DMS79 treated with DMSO at 0.1 percent for 48 hours (cell line): Measurements from ENCODE around the gene GXYLT2.

Experiments used
- DNase-seq: peaks from one replicate; lab custom pipeline; 2025; lab: John Stamatoyannopoulos, UW

GXYLT2 gene

DNA sequence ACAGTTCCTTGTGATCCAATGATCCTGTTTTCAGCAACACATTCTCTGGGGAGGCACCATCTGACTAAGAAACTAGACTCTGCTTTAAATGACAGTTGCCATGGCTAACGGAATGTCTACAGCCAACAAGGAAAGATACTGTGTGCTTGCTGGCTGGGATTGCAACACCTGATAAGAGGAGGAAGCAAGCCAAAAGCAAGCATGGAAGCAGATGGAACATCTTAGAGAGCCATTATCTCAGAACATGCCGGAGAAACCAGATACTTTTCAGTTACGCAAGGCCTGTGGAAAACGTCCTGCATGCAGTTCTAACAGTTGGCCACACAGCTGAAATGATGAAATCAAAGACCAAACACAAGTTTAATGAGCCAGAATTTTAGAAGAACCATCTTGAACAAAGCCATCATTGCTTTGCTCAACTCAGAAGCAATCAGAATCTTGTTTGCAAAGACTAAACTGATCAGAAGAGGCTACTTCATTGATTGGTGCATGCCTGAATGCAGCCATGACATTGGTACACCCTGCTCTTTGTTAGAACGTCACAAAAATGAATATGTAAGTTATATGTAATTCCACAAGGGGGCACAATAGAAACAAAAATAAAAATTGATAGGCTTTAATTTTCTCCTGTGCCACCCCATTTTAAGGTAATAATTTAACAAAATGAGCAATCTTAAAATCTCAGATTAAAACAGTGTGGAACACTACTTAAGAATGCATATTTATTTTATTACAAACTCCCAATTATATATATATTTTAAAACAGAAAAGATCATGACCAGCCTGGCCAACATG, 50.8 kb downstream of the GXYLT2 start:
- DNase-seq: peak; percentile 23

DNA sequence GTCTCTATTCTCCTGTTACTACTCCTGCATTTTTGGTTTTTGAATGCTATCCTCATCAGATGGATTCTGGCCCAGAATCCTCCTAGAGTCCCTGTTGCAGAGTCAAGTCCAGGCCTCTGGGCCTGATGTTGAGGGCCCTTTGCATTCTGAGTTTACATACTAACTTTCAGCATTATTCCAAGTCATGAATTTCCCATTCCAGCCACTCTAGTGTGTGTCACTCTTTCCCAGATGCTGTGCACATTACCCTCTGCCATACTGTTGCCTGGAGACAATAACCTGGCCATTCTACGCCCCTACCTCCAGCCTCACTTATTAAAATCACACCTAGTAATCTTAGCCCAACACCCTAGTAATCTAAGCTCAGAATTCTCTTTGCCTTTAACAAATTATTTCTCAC, 53.4 kb downstream of the GXYLT2 start:
- no peak for DNase-seq

DNA sequence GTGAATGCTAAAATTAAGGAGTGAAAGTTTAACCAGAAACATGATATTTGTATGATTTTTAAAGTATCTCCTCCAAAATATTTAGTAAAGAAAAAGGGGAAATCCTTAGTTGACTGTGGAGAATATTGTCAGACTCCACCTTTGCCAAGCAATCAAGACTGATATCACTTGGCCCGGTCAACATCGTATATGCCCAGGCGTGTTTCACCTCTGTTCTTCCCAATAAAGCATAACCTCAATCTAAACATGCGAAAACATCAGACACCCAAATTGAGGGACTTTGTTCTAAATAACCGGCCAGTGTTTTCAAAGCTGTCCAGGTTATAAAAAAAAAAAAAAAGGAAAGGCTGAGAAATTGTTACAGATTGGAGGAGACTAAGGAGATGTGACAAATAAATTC, 54.6 kb downstream of the GXYLT2 start:
- DNase-seq: no peak

DNA sequence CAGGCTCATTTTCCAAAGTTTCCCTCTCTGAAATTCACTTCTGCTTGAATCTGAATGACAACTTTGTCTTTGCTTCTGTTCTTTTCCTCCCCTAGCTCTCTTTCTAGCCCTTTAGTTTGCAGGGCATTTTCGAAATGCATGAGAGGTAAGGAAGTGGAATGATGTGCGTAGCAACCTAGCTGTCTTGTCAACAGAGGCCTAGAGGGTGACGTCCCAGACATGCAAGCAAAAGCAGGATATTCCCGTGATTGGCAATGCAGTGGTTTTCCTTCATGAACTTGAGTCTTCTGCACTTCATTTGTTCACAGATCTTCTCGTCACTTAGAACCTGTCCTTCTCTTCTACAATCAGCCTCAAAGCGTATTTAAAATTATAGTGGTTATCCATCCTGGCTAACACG, 56.9 kb downstream of the GXYLT2 start:
- DNase-seq: no peak

DNA sequence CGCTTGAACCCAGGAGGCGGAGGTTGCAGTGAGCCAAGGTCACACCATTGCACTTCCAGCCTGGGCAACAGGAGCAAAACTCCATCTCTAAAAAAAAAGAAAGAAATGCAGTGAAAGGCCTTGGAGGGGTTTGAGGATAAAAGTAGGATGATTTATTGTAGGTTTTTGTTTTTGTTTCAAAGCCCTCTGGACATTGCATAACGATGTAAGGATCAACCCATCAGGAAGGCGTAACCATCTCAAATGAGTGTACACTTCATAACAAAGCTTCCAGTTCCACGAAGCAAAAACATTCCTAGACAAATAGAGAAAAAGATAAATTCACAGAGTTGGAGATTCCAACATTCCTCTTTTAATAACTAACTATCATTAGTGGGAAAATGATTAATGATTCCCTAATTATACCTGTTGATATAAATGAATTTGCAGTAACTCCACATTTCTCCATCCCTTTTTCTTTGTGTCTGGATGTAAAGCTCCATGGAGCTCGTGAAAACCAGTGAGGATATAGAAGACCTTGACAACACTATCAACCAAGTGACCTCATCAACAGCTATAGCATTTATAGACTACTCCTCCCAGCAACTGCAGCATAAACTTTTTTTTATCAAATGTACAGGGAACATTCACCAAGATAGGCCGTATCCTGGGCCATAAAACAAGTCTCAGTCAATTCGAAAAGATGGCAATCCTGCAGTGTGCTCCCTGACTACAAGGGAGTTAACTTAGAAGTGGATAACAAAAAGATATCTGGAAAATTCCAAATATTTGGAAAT, 60.1 kb downstream of the GXYLT2 start:
- no peak for DNase-seq

DNA sequence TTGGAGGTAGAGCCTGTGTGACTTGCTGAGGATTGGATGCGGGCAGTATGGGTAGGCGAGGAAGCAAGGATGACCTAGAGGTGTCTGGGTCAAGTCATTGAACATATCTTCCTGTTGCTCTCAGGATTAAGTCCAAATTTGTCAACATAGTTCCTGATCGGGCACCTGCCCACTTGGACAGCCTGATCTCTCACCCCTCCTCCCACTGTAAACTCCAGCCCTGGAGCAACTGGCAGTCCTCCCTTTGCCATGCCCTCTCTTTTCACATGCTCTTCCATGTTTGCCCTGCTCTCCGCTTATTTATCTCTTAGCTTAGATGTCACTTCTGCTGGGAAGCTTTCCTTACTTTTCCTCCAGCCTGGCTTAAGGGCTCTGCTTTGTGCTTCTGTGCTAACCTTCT, 61.2 kb downstream of the GXYLT2 start:
- DNase-seq: no peak

DNA sequence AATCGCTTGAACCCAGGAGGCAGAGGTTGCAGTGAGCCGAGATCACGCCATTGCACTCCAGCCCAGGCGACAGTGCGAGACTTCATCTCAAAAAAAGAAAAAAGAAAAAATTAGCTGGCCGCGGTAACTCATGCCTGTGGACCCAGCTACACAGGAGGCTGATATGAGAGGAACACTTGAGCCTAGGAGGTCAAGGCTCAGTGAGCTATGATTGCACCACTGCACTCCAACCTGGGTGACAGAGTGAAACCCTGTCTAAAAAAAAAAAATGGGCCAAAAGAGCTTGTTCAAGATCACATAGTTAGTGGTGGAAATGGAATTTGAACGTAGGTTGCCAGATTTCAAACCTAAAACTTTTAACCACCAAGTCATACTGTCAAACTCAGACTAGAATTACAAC, 62.5 kb downstream of the GXYLT2 start:
- no peak for DNase-seq

DNA sequence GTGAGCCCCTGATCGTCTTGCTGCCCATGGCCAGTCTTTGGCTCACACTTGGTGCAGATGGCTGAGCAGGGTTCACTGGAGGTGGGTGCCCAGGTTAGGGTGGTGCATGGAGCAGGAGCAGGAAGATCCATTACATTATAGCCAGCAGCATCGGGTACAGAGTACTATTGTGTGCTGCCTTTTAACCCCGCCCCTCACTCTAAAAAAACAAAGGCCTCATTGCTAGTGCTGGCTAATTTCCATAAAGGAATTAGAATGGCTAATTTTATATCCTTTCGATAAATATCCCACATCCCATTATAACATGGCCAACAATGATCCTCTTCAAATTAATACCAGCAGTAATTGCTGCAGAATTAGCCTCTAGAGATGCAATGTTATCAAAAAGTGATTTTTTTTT, 63.0 kb downstream of the GXYLT2 start:
- no peak for DNase-seq

DNA sequence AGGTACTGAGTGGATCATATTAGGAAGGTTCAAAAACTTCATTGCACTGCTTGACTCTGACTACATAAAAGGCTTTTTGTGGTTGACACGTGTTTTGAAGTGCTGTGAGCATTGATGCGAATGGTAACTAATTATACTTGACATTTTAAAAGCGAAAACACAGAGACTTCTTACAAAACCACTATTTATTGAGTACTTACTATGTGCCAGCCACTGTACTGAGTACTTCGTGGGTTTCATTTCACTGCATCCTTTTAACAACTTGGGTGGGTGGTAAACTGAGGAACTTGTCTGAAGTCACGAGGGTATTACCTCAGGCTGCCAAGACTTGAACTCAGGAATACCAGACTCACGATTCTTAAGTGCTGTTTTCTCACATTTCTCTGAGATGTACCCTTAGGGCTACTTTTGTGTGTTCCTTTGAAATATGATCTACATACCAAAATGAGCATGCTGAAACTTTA, 63.4 kb downstream of the GXYLT2 start:
- peak; percentile 22 for DNase-seq

DNA sequence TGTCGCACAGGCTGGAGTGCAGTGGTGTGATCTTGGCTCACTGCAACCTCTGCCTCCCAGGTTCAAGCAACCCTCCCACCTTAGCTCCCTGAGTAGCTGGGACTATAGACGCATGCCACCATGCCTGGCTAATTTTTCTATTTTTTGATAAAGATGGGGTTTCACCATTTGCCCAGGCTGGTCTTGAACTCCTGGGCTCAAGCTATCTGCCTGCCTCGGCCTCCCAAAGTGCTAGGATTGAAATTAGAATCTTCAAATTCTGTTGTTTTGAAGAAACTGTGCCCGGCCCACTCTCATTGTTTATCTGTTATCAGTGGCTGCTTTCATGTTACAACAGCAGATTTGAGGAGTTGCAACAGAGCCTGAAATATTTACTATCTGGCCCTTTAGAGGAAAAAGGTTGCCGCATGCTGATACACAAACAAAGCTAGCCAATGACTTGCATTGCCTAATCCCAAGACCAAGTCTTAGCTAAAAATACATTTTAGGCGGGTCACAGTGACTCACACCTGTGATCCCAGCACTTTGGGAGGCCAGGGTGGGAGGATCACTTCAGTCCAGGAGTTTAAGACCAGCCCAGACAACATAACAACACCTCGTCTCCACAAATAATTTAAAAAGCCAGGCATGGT, 65.6 kb downstream of the GXYLT2 start:
- DNase-seq: no peak

DNA sequence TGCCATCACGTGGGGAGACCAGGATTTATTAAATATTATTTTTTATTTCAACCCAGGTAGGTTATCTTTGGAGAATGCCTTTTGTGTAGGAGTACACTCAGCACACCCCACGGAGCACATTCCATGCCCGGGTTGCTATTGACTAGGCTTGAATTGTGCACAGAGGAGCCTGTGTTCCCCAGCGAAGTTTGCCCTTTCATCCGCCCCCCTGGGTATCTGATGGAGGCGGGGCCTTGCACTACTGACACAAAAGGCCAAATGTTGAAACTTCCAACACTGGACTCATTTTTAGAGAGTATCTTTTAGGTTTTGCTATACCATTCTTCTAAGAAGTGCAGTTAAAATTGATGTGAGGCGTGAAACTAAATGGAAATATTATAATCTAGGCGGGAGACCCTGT, 69.5 kb downstream of the GXYLT2 start:
- no peak for DNase-seq

DNA sequence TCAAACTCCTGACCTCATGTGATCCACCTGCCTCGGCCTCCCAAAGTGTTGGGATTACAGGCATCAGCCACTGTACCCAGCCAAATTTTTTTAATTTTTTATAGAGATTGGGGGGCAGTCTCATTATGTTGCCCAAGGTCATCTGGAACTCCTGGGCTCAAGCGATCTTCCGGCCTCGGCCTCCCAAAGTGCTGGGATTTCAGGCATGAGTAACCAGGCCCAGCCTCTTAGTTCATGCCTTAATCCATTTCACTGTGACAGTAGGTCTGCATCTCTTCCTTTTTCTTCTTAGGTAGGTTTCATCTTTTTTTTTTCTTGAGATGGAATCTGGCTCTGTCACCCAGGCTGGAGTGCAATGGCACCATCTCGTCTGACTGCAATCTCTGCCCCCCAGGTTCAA, 71.5 kb downstream of the GXYLT2 start:
- no peak for DNase-seq

DNA sequence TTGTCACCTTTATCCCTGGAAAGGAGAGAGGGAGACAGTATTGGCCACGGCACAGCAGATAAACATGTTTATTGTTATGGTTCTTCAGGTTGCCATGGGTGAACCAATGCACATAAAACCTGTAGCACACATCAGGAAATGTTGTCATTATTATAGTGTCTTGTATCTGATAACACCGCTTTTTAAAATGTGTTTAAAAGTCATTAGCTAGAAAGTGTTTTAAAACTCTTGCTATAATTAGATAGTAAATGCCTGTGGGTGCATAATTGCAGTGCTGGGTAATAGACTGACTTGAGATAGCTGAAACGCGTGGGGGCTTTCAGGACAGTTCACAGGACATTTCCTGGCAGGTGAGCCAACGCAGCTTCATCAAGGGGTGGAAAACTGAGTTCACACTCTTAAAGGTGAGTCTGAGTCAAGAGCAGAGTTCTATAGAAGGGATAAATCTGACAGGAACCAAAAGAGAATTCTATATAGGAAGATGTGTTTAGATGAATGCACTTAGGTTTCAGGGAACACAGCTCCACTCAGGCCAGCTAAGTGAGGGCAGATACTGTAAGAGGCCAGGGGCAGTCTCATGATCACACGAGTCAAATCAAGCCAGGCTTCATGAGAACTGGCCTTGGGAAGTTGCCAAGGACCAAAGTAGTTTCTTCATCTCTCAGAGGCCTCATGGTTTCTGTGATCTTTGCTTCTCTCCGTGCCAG, 73.1 kb downstream of the GXYLT2 start:
- DNase-seq: no peak

DNA sequence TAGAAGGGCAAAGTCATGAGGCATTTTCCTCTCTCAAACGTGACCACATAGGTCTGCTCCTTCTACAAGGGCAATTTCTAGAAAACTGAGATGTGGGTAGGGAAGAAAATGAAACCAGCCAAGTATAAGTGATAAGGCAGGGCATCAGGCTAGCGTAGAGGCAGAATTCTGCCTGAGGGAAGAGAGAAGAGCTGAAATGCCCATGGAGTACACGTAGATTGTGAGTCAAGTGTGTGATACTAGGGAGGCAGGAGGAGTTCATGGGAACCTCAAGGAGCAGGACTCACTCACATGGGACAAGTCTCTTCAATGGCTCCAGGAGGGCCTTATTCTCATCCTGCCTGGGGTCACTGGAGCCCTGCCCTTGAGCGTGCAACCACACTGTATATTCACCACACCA, 73.9 kb downstream of the GXYLT2 start:
- no peak for DNase-seq

DNA sequence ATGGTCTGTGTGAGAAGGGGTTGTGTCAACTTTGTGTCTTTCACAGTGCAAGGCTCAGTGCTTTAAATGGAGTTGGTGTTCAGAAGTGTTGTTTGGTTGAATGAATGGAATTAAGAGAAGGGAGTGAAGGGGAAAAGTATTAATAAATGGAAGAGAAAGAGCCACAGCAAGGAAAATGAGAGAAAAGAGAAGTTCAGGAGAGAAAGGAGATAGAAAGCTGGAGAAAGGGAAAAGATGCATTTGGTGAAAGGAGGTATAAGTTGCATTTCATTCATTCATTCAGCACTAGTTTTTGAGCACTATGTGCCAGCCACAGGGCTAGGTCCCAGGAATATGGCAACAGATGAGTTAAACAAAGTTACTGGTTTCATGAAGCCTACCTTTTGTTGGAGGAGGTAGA, 74.5 kb downstream of the GXYLT2 start:
- DNase-seq: no peak

DNA sequence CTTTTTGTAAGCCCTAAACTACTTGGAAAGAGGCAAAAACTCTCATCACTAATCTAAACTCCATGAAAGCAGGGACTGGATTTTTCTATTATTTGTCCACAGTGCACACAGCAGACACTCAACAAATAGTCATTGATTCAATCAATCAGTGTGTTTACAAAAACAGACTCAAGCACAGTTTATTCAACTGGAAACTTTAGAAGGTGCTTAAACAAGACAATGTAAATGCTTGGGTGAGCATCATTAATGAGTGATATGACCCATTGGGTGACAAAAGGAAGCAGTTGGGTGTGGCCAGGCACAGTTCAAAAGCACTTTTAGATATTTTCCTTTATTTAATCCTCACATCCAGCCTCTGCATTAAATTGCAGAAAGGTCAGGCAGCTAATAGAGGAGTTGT, 76.8 kb downstream of the GXYLT2 start:
- DNase-seq: no peak

DNA sequence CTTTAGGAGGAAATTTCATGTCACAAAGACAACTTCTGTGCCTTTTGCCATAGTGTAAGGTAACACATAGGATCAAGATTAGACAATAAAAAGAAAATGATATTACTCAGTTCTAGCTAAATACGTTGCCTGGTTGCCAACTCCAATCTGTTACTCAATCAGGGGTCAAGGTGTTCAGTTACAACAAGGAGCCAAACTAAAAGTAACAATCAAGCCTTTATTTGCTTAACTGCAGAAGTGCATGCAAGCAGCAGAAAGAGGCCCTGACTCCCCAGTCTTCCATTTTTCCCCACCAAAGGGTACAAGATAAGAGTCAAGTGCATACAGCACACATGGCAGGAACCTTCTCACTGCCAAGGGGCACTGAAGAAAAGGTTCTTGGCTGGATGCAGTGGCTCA, 80.4 kb downstream of the GXYLT2 start:
- DNase-seq: no peak

DNA sequence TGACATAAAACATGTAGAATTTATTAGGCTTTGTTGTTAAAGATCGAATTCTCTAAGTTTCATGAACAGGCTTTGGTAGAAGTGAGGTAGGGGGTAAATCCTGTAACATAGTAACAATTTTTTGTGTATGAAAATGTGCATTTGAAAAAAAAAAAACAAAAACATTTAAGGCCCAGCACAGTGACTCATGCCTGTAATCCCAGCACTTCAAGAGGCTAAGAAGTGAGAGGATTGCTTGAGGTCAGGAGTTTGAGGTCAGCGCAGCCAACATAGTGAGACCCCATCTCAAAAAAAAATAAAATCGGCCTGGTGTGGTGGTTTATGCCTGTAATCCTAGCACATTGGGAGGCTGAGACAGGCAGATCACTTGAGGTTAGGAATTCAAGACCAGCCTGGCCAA, 81.9 kb downstream of the GXYLT2 start:
- no peak for DNase-seq

DNA sequence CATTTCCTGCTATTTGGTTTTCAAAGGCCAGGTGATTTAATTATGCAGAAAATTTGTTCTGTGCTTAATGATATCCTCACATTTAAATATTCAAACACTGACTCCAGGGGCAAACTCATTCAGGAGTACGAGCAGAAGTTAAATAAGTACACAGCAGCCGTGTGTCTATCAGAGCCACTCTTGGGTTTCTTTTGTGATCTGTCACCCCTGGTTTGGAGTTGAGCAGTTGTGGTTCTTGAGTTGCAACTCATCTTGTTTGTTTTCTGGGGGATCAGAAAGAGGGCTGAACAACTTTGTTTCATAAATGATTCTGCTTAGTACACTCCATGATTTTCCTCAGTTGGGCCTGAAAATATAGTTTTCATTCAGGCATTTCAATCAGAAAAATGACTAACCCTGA, 83.1 kb downstream of the GXYLT2 start:
- DNase-seq: no peak

DNA sequence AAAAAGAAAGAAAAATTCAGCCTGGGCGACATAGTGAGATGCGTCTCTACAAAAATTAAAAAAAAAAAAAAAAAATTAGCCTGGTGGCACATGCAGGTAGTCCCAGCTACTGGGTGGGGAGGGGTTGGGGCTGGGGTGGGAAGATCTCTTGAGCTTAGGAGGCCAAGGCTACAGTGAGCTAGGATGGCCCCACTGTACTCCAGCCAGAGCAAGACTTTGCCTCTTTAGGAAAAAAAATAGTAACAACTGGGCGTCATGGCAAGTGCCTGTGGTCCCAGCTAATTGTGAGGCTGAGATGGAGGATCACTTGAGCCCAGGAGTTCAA, 84.8 kb downstream of the GXYLT2 start:
- no peak for DNase-seq

DNA sequence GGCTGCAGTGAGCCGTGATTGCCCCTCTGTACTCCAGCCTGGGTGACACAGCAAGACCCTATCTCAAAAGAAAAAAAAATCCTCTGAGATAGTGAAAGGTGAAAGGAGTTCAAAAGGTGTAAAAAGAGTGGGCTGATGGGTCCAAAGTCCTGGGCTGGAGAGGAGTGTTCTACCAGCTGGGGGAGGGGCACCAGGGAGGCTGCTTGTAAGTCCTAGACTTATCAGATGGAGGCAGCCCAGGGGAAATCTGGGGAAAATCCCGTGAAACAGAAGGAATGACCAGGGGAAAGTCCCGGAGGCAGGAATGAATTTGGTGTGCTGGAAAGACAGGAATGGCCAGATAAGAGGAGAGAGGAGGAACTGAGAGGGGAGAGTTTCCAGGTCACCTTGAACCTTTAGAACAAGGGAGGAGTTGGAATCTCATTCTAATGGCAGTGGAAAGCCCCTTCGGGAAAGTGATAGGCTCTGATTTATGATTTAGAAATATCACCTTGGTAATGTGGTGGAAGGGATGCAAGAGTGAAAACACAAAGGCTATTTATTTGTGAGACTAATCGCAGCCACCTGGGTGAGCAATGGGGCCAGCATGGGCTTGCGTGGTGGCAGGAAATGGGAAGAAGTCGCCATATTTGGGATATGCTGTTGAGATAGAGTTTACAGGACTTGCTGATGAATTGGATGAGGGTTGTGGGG, 85.3 kb downstream of the GXYLT2 start:
- no peak for DNase-seq

DNA sequence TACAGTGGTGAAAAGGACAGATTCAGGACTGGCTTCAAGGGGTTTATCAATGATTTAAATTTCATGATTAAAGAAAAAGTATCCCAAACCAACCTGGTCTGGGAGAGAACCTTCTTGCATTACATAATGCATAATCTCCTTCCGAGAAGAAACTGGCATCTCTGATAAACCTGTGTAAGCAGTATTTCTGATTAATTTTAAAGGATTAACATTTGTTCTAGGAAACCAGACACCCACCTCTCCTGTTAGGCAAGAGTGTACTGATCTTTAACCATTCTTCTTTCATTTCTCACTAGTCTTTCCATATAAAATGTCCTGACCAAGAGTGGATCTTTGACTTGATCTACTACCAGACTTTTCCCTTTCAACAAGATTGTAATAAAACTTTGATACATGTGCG, 85.9 kb downstream of the GXYLT2 start:
- no peak for DNase-seq
